Right ventricle myocardium superior (tissue), 1 donor: ENCODE results near the gene POTEG. TPM values are rescaled to one million over a fixed set of nuclear protein-coding genes. Genes with fewer than 3 reads are reported as not detected.
"Not testable (repeated sequence)": the region's sequence is repeated elsewhere in the genome, so short reads cannot be mapped to it uniquely, and the experiment has no call there.

Experiments used
- ATAC-seq: fragments of 200-7000 bp; cut with Tn5 transposase; one replicate; pipeline ENCODE4 v1.9.1; 2020; ENCODE audit warnings: mild to moderate bottlenecking; ENCODE audit not compliant: poor library complexity
- DNase-seq: peaks from one replicate; pipeline ENCODE4 v3.0.0-alpha.2; 2020
- intact Hi-C: fragments of 100-400 bp; cut with DNase I; formaldehyde crosslinking; loops from one replicate; pipeline ENCODE4 v1.11.2; 2022
- long read RNA-seq: library from polyadenylated mRNA; unstranded; transcript quantifications from one replicate; pipeline ENCODE4 v2.0.0, GENCODE V29; 2021
- total RNA-seq: library from RNA; stranded (reverse); fragmentation: NEBNext Ultra II Directional; extraction: Animal tissue kit (Norgen Biotek cat#: 25700); gene quantifications from one replicate; pipeline ENCODE4 v1.2.1, GENCODE V29; 2021
- donor health status: DM: no; HTN: yes; CAD: no; lungs with severe emphysema.

The POTEG gene
- total RNA-seq: not detected
- long read RNA-seq: 0 reads

DNA sequence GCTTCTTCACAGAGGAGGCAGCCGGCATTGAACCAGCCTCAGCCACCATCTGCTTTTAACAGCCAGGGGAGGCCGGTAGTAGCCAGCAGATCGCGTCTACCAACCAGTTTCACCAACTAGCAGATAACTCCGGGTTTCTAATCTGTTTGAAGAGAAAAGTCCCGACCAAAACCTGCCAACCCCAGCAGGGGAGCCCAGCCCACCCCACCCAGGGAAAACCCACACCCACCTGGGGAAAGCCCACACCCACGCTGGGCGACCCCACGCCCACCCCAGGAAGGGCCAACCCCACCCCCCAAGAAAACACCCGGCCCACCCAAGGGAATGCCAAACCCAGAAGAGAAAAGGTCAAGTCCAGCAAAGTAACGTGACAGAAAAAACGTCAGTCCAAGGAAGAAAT lies at the start of gene POTEG:
POTEG (minus strand) TSS at position 101 of the 400 bp plus-strand sequence; CDS start at position 49, 52 bp downstream.
- intact Hi-C loops, ATAC-seq, DNase-seq: not testable (repeated sequence)

GRCh38 chr14:19482093-19482492 lies 48.0 kb upstream of the POTEG start:
- intact Hi-C loops, ATAC-seq, DNase-seq: not testable (repeated sequence)

GRCh38 chr14:19481421-19481820 lies 47.3 kb upstream of the POTEG start:
- ATAC-seq, intact Hi-C loops, DNase-seq: not testable (repeated sequence)

DNA sequence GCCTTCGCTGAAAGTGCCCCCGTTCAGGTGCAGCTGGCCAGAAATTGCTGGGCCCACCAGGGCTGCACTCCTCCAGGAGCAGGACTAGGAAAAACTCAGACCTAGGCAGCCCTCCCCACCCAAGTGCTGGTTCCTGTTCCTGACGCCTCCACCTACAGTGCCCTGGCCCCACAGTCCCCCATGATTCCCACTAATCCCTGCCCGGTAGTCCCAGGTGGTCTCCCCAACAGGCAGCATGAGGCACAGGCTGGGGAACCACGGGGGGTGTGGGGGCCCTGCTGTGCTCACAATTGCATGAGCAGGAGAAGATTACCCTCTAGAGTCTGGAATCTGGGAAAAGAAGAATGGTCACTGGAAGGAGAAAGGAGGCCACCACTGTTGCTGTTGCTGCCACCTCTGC lies 46.4 kb upstream of the POTEG start:
- ATAC-seq: not testable (repeated sequence)

GRCh38 chr14:19445761-19446160 lies 11.6 kb upstream of the POTEG start:
- ATAC-seq, intact Hi-C loops, DNase-seq: not testable (repeated sequence)

More for the DNA sequence above, 46.4 kb upstream of the POTEG start:
- DNase-seq, intact Hi-C loops: not testable (repeated sequence)

- DNase-seq, intact Hi-C loops, ATAC-seq: not testable (repeated sequence)
Observed at GRCh38 chr14:19439826-19440225, 5.7 kb upstream of the POTEG start.

DNA sequence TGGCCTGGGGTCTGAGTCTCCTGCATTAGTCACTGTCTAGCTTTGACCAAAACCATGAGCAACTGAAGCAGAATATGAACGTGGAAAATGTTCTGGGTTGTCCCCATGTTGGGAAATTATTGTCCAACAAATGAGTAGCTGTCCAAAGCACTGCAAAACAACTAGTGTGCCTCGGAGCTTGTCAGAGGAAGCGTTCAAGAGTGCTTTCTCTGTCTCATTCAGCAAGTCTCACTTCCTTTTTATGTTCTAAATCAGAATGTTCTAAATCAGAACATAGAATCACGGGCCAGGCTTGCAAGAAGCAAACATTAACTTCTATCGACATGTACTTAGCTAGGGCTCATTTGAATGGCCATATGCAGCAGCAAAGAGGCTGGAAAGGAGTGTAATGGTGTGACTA lies 5.1 kb upstream of the POTEG start:
- ATAC-seq, DNase-seq, intact Hi-C loops: not testable (repeated sequence)

DNA sequence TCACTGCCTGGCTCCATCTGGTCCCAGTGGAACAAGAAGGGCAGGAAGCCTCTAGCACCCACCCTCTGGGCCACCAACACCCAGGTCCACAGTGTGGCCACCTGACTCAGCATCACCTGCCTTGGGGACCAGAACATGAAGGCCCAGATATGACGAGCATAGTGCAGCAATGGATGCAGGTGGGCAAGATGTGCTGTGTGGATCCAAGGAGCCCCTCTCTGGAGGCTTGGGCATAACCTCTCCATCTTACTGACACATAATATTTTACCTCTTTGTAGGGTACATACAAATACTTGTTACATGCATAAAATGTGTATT lies 2.9 kb upstream of the POTEG start:
- DNase-seq, intact Hi-C loops, ATAC-seq: not testable (repeated sequence)

DNA sequence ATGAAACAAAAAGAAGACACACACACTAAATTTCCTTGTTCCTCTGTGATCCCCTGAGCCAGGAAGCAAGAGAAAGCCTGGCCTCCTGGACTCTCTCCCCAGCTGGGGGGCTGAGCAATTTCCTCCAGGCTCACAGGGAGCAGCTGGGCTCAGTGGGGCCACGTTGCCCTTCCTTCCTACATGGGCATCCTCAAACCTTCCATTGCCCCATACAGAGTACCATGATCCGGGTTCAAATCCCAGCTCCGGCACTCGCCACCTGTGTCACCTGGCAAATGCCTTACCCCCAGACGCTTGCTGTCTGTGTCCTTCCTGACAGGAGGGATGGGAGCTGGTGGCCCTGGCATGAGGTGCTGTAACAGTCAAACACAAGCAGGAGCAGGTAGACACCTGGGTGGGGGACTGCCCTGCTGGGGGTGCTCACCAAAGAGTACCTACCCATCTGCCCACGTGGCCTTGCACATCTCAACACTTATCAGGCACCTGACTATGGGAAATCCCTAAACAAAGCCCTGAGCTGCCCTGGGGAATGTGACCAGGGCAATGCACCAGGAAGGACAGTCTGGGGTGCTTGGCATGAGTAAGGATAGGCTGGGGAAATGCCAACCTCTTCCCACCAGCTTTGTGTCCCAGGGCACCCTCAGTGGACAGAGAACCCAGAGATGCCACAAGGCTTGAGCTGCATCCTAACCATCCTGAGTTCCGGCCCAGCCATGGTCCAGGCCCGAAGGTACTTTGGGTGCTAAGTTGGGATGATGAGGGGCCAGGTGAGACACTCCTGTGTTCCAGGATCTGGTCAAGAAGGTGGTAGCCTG lies 2.4 kb upstream of the POTEG start:
- intact Hi-C loops, DNase-seq, ATAC-seq: not testable (repeated sequence)

DNA sequence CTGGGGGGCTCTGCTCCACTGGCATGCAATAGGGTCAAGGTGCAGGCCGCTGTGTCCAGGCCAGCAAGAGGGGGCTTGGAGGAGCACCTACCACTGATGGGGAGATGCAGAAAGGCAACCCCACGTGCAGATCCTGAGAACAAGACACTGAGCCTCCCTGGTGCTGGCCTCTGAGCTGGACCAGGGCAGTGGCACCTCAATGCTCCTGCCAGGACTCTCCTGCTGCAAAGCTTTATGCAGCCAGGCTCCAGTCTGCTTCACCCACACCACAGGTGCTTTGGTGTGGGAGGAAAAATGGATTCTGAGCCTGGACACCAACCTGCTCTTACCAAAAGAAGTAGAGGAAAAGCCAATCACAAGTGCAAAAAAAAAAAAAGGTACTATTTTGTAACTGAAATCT lies 1.7 kb upstream of the POTEG start:
- not testable (repeated sequence) for DNase-seq, ATAC-seq

DNA sequence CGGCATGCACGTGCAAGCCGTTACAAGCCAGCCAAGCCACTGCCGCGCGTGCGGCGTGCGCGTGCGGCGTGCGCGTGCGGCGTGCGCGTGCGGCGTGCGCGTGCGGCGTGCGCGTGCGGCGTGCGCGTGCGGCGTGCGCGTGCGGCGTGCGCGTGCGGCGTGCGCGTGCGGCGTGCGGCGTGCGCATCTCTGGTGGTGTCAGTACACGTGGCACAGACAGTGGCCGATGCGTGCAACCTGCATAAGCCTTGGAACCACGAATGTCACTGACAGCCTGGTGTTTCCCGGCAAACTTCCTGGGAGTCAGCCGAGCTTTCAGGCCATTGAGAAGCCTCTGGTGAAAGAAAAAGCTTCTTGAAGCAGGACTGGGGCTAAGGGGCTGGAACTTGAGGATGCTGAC lies 750 bp upstream of the POTEG start:
- not testable (repeated sequence) for DNase-seq

More for the DNA sequence above, 1.7 kb upstream of the POTEG start:
- intact Hi-C loops: not testable (repeated sequence)

DNA sequence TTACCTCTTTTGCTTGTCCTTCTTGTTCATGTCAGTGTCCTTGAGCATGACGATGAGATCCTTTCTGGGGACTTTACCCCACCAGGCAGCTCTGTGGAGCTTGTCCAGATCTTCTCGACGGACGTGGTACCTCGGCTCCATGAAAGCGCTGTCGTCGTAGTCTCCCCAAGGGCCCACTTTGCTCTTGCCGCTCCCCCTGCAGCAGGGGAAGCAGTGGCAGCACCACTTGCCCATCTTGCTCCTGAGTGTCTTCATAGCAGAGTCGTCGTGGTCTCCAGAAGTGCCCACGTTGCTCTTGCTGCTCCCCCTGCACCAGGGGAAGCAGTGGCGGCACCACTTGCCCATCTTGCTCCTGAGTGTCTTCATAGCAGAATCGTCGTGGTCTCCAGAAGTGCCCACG lies 376 bp downstream of the POTEG start:
- ATAC-seq, DNase-seq, intact Hi-C loops: not testable (repeated sequence)

More for the DNA sequence above, 750 bp upstream of the POTEG start:
- intact Hi-C loops, ATAC-seq: not testable (repeated sequence)

- DNase-seq, ATAC-seq, intact Hi-C loops: not testable (repeated sequence)
Observed at GRCh38 chr14:19408519-19408918, 25.6 kb downstream of the POTEG start.

GRCh38 chr14:19402097-19402496 lies 32.0 kb downstream of the POTEG start:
- DNase-seq, ATAC-seq, intact Hi-C loops: not testable (repeated sequence)

- ATAC-seq, intact Hi-C loops: not testable (repeated sequence)
Observed at GRCh38 chr14:19394727-19395126, 39.4 kb downstream of the POTEG start.

GRCh38 chr14:19390230-19390629 lies 43.9 kb downstream of the POTEG start:
- DNase-seq, intact Hi-C loops, ATAC-seq: not testable (repeated sequence)

More at GRCh38 chr14:19394727-19395126, 39.4 kb downstream of the POTEG start:
- peak; percentile 28 for DNase-seq

- ATAC-seq, DNase-seq: not testable (repeated sequence)
Observed at GRCh38 chr14:19388741-19389140, 45.4 kb downstream of the POTEG start.

GRCh38 chr14:19386996-19387395 lies 47.1 kb downstream of the POTEG start:
- DNase-seq, ATAC-seq, intact Hi-C loops: not testable (repeated sequence)

More at GRCh38 chr14:19388741-19389140, 45.4 kb downstream of the POTEG start:
- intact Hi-C loops: not testable (repeated sequence)

DNA sequence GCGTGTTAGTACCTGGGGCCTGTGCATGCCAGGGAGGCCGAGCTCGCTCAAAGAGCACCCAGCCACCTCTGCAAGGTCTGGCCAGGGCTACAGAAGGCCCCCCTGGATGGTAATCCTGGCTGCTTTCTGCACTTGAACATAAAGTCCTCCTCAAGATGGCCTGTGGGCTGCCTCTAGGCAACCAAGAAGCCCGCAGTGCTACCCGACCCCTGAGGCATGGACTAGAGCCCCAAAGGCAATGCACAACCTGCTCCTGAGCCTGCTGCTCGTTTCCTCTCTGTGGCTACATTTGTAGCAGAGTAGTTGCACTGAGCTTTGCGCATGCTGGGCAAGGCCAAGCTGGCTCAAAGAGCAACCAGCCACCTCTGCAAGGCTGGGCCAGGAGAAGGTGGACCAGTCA lies 47.8 kb downstream of the POTEG start:
- DNase-seq, intact Hi-C loops, ATAC-seq: not testable (repeated sequence)
